HepG2 (cell line): ENCODE data around the gene CCL4. TPM values are rescaled to one million over a fixed set of nuclear protein-coding genes. Genes with fewer than 3 reads are reported as not detected.

Experiments used
- ATAC-seq: fragments of 200-7000 bp; cut with Tn5 transposase; 3 replicates; pipeline ENCODE4 v1.9.1; 2020; ENCODE audit warnings: mild to moderate bottlenecking, moderate library complexity
- BruUV-seq: library from RNA; stranded (reverse); fragments of 400-500 nt; replicated peaks from 2 replicates; lab custom pipeline; 2021; lab: Mats Ljungman, UMichigan
- CTCF ChIA-PET: fragments of 300-600 bp; formaldehyde crosslinking; extraction: SDS; loops from one replicate; lab custom pipeline; 2021; ENCODE audit warnings: low total read pairs, inconsistent platforms, low intra/inter-chr PET ratio; lab: Yijun Ruan, JAX
- POLR2A ChIA-PET: fragments of 350-600 bp; sonication (Branson Sonifier 250); formaldehyde crosslinking; loops from one replicate; lab custom pipeline; 2020; ENCODE audit warnings: antibody characterized with exemption, inconsistent platforms; lab: Yijun Ruan, JAX
- DNase-seq: peaks from one replicate; pipeline ENCODE4 v3.0.0-alpha.2; 2015; ENCODE audit warnings: low spot score
- FAIRE-seq: peaks from 3 replicates; lab custom pipeline; 2011; peaks lifted over from hg19 to GRCh38; lab: Jason Lieb, UNC
- H2AFZ ChIP-seq: one replicate; pipeline ENCODE4 v1.6.1; 2011; ENCODE audit warnings: low read length, inconsistent platforms
- H3K27ac ChIP-seq: fragments of 300-600 bp; 3 replicates; pipeline ENCODE4 v1.8.0; 2011; ENCODE audit warnings: mixed run types, mild to moderate bottlenecking, mixed read lengths, low read length, inconsistent platforms; ENCODE audit not compliant: insufficient read depth; ENCODE audit errors: extremely low read length
- H3K27me3 ChIP-seq, 2 experiments: fragments of 200-600 bp in 1 of 2; 2 replicates in 1 of 2; 3 replicates in 1 of 2; pipeline versions ENCODE4 v1.6.0 to v1.8.0; 2011; ENCODE audit warnings: low read length in 2 of 2, mild to moderate bottlenecking in 2 of 2, moderate library complexity in 2 of 2, inconsistent platforms in 1 of 2; ENCODE audit not compliant: insufficient read depth in 2 of 2, control insufficient read depth in 1 of 2
- H3K36me3 ChIP-seq, 2 experiments: fragments of 200-600 bp in 1 of 2; replicated peaks in 1 of 2; 2 replicates in 1 of 2; 3 replicates in 1 of 2; pipeline versions ENCODE4 v1.5.1 to v1.8.0; 2011; ENCODE audit warnings: low read length in 2 of 2, inconsistent platforms in 1 of 2; ENCODE audit not compliant: insufficient read depth in 2 of 2, control insufficient read depth in 1 of 2
- H3K4me1 ChIP-seq: 2 replicates; pipeline ENCODE4 v1.5.1; 2012; ENCODE audit warnings: low read length, inconsistent platforms; ENCODE audit not compliant: insufficient read depth
- H3K4me2 ChIP-seq: 2 replicates; pipeline ENCODE4 v1.6.0; 2011; ENCODE audit warnings: low read depth, low read length, inconsistent platforms
- H3K4me3 ChIP-seq, 3 experiments: fragments of 200-600 bp in 1 of 3; sonication (generic), shearing (Covaris generic) in 1 of 3; replicated peaks in 1 of 3; 2 replicates each; pipeline ENCODE4 v1.5.1; 2011 to 2016; ENCODE audit warnings: low read length in 3 of 3, inconsistent platforms in 2 of 3, low read depth in 2 of 3, mild to moderate bottlenecking in 2 of 3, control low read depth in 1 of 3, mixed read lengths in 1 of 3; ENCODE audit not compliant: insufficient read depth in 1 of 3
- H3K79me2 ChIP-seq: one replicate; pipeline ENCODE4 v1.6.1; 2011; ENCODE audit warnings: low read length, inconsistent platforms; ENCODE audit not compliant: insufficient read depth
- H3K9ac ChIP-seq: 2 replicates; pipeline ENCODE4 v1.6.0; 2011; ENCODE audit warnings: mild to moderate bottlenecking, low read depth, low read length, inconsistent platforms; ENCODE audit not compliant: insufficient read depth
- H3K9me3 ChIP-seq: 2 replicates; pipeline ENCODE4 v1.5.1; 2012; ENCODE audit warnings: mild to moderate bottlenecking, low read length
- H4K20me1 ChIP-seq: 2 replicates; pipeline ENCODE4 v1.6.0; 2011; ENCODE audit warnings: inconsistent platforms, mild to moderate bottlenecking, low read length, moderate library complexity; ENCODE audit not compliant: insufficient read depth
- ATF7 ChIP-seq, 2 experiments: fragments of 450-650 bp in 1 of 2; sonication (generic) in 1 of 2; formaldehyde crosslinking in 1 of 2; IDR thresholded peaks; 2 replicates each; pipeline versions ENCODE4 v1.4.0 to v1.6.1; 2016 to 2020; ENCODE audit warnings: antibody characterized with exemption in 1 of 2, mild to moderate bottlenecking in 1 of 2, missing genetic modification reagents in 1 of 2
- DNMT3B ChIP-seq: conservative IDR thresholded peaks from 2 replicates; pipeline ENCODE4 v1.6.1; 2016; ENCODE audit warnings: missing biosample characterization, control low read depth
- FOSL1 ChIP-seq: sonication (generic); formaldehyde crosslinking; IDR thresholded peaks from 2 replicates; pipeline ENCODE4 v1.9.0; 2021; ENCODE audit warnings: missing genetic modification reagents, borderline replicate concordance
- IKZF5 ChIP-seq: IDR thresholded peaks from 2 replicates; pipeline ENCODE4 v1.6.1; 2018; ENCODE audit warnings: missing genetic modification reagents, mild to moderate bottlenecking, missing compliant biosample characterization
- ZEB1 ChIP-seq: IDR thresholded peaks from 2 replicates; pipeline ENCODE4 v1.6.1; 2012; ENCODE audit warnings: mild to moderate bottlenecking, low read depth, inconsistent platforms; ENCODE audit not compliant: insufficient replicate concordance
- ZNF790 ChIP-seq: sonication (generic); formaldehyde crosslinking; IDR thresholded peaks from 2 replicates; pipeline ENCODE4 v1.8.0; 2022; ENCODE audit warnings: missing genetic modification reagents, mild to moderate bottlenecking, borderline replicate concordance
- ZSCAN29 ChIP-seq: sonication (generic); formaldehyde crosslinking; conservative IDR thresholded peaks from 2 replicates; pipeline ENCODE4 v1.4.0; 2020; ENCODE audit warnings: mild to moderate bottlenecking, missing genetic modification reagents
- ZSCAN9 ChIP-seq: IDR thresholded peaks from 2 replicates; pipeline ENCODE4 v1.6.1; 2016; ENCODE audit warnings: borderline replicate concordance
- WGBS: methylation state at CpG from one replicate; pipeline ENCODE4 v1.1.6; 2017; ENCODE audit warnings: low lambda C conversion rate; 5-methylcytosine and 5-hydroxymethylcytosine counted together
- in situ Hi-C: cut with HindIII; loops from 2 replicates; pipeline ENCODE4 v1.10.0; 2017; ENCODE audit warnings: low pct_unique_long_range_greater_than_20kb; ENCODE audit not compliant: extremely low pct_ligation_motif_present
- intact Hi-C: fragments of 100-400 bp; cut with micrococcal nuclease; formaldehyde crosslinking; loops from one replicate; pipeline ENCODE4 v1.10.0; 2022; ENCODE audit not compliant: unreplicated experiment
- polyA plus RNA-seq, 8 experiments: library from polyadenylated mRNA; depleted of rRNA in 3 of 8; stranded (reverse) in 7 of 8; unstranded in 1 of 8; fragments of >200 nt; fragmentation: Illumina TruSeq in 4 of 8; extraction: Trizol in 4 of 8; gene quantifications; 2 replicates each; pipeline versions ENCODE4 v1.2.1 to v1.2.3, GENCODE V29; 2011 to 2016; ENCODE audit warnings: low read depth in 4 of 8, missing spikeins in 1 of 8, mixed read lengths in 1 of 8; ENCODE audit not compliant: insufficient read depth in 1 of 8
- total RNA-seq, 5 experiments: library from RNA; depleted of rRNA; stranded (reverse); fragments of >200 nt; fragmentation: Illumina TruSeq; extraction: Trizol; gene quantifications; 2 replicates each; pipeline ENCODE4 v1.2.3, GENCODE V29; 2016; ENCODE audit warnings: low read depth in 1 of 5

Gene CCL4
- total and polyA plus RNA-seq, 2 of the 13 experiments (the other 11 are each of a cell fraction or from before 2014, with no cell fraction given) = not detected

- no peaks in the 10 kb centered on the region for H3K4me1 ChIP-seq
- ATAC-seq (no peak), FAIRE-seq (no peak), DNase-seq (no peak)
- H2AFZ ChIP-seq = no peak within 1 kb of the TSS
- H3K4me3 ChIP-seq = no peak within 1 kb of the TSS
- ChIA-PET POLR2A (no interaction called here), CTCF (no interaction called here)
- no peak within 1 kb of the TSS for H3K4me2 ChIP-seq
- BruUV-seq = no TSS peak
- no peak within 1 kb of the TSS for H3K27ac ChIP-seq
- H3K9ac ChIP-seq = no peak within 1 kb of the TSS
- no peaks in the 10 kb centered on the region for H3K79me2 ChIP-seq
- H3K9me3 ChIP-seq = no peaks in the 10 kb centered on the region
- intact Hi-C loops = no loop called here
- no peaks in the 10 kb centered on the region for H3K36me3 ChIP-seq
- no peak for TF ChIP-seq ZSCAN9 (CRISPR knock-in tag)
- no peak for TF ChIP-seq ZNF790 (CRISPR knock-in tag)
- no peak for TF ChIP-seq ZEB1
- TF ChIP-seq IKZF5 = no peak
- TF ChIP-seq ZSCAN29 (CRISPR knock-in tag) = no peak
- TF ChIP-seq ATF7 (IDR thresholded peaks at IDR 0.05) = peak; percentile 11; the same call in 1 of the 2 replicates
- no peak for TF ChIP-seq ATF7 (CRISPR knock-in tag; IDR thresholded peaks at IDR 0.05)
- TF ChIP-seq FOSL1 = no peak
- TF ChIP-seq DNMT3B (CRISPR knock-in tag) = no peak
- in situ Hi-C loops = no loop called here
- WGBS = 30% methylated on average over 9 of the region's 9 CpGs
- no peaks in the 10 kb centered on the region for H4K20me1 ChIP-seq
- H3K27me3 ChIP-seq = no peaks in the 10 kb centered on the region
These were observed 13.5 kb upstream of the CCL4 start, which contains the start of gene CCL3 for GRCh38 chr17:36089888-36090836. Gene CCL3, minus strand, starts transcription at chr17:36090143. Its CDS starts 85 bp downstream, at chr17:36090058.
